ENCODE data around the gene MTMR11. TPM values are rescaled to one million over a fixed set of nuclear protein-coding genes. Genes with fewer than 3 reads are reported as not detected.

MTMR11 gene
- total RNA-seq, 6 experiments from 2014 or later, result 6.1 to 11.5 (median 10.0) TPM

GRCh38 chr1:149881876-149882275 is 54.8 kb downstream of the MTMR11 start:
- Mint-ChIP-seq H3K36me3 (ENCODE audit: low read depth) (no peaks in the 10 kb centered on the region), H3K27ac (no peak overlapping the region), H3K9me3 (no peaks in the 10 kb centered on the region), H3K4me3 (no peak overlapping the region), H3K4me1 (ENCODE audit: low read depth) (no peaks in the 10 kb centered on the region), H3K27me3 (ENCODE audit: insufficient read depth) (peaks cover 4% of the 10 kb centered on the region)
- DNase-seq, result no peak
- no peak for TF ChIP-seq CTCF (IDR thresholded peaks at IDR 0.05)

- Mint-ChIP-seq H3K9me3 (no peaks in the 10 kb centered on the region), H3K36me3 (ENCODE audit: low read depth) (no peaks in the 10 kb centered on the region), H3K27ac (no peak overlapping the region), H3K27me3 (ENCODE audit: insufficient read depth) (peaks cover 4% of the 10 kb centered on the region), H3K4me1 (ENCODE audit: low read depth) (no peaks in the 10 kb centered on the region), H3K4me3 (no peak overlapping the region)
- TF ChIP-seq CTCF (IDR thresholded peaks at IDR 0.05), result no peak
- DNase-seq, result no peak
These were observed 57.1 kb downstream of the MTMR11 start for GRCh38 chr1:149879556-149879955.

Other genes with a start within 250 kb of the MTMR11 start
- gene FCGR1A, start 154.2 kb downstream of the MTMR11 start, total RNA-seq (2021; fragmentation: NEBNext Ultra II Directional; extraction: Animal tissue kit (Norgen Biotek cat#: 25700)), result not detected
- gene BOLA1, start 37.3 kb downstream of the MTMR11 start, total RNA-seq (2021; fragmentation: NEBNext Ultra II Directional; extraction: Animal tissue kit (Norgen Biotek cat#: 25700)), result 1 to 10 TPM; 5.3 to 8.9 (median 6.7) TPM
- gene SV2A, start 19.0 kb downstream of the MTMR11 start, total RNA-seq (2021; fragmentation: NEBNext Ultra II Directional; extraction: Animal tissue kit (Norgen Biotek cat#: 25700)), result 10 to 100 TPM; 16.1 to 28.5 (median 26.1) TPM
- gene SF3B4, start 9.1 kb downstream of the MTMR11 start, total RNA-seq (2021; fragmentation: NEBNext Ultra II Directional; extraction: Animal tissue kit (Norgen Biotek cat#: 25700)), result 100 to 1,000 TPM in 3 of 6 experiments, 10 to 100 TPM in 3; 85.4 to 105 (median 101) TPM
- gene OTUD7B, start 73.8 kb upstream of the MTMR11 start, total RNA-seq (2021; fragmentation: NEBNext Ultra II Directional; extraction: Animal tissue kit (Norgen Biotek cat#: 25700)), result 10 to 100 TPM; 26.2 to 29.6 (median 28.7) TPM
- 10 to 100 TPM; 35.6 to 43.3 (median 37.1) TPM for gene VPS45, start 130.9 kb upstream of the MTMR11 start, total RNA-seq (2021; fragmentation: NEBNext Ultra II Directional; extraction: Animal tissue kit (Norgen Biotek cat#: 25700))
- gene PLEKHO1, start 213.0 kb upstream of the MTMR11 start, total RNA-seq (2021; fragmentation: NEBNext Ultra II Directional; extraction: Animal tissue kit (Norgen Biotek cat#: 25700)), result 10 to 100 TPM; 30.9 to 36.7 (median 32.6) TPM

All from HFFc6 (cell line).